GM21526 (cell line): ENCODE results near the gene ARPIN.
"Not testable (repeated sequence)": the region's sequence is repeated elsewhere in the genome, so short reads cannot be mapped to it uniquely, and the experiment has no call there.

Source experiments
- ATAC-seq: cut with Tn5 transposase; IDR thresholded peaks from one replicate; pipeline ENCODE4 v1.9.1; 2021; ENCODE audit warnings: moderate library complexity; ENCODE audit not compliant: unreplicated experiment, low FRiP score

ARPIN gene

DNA sequence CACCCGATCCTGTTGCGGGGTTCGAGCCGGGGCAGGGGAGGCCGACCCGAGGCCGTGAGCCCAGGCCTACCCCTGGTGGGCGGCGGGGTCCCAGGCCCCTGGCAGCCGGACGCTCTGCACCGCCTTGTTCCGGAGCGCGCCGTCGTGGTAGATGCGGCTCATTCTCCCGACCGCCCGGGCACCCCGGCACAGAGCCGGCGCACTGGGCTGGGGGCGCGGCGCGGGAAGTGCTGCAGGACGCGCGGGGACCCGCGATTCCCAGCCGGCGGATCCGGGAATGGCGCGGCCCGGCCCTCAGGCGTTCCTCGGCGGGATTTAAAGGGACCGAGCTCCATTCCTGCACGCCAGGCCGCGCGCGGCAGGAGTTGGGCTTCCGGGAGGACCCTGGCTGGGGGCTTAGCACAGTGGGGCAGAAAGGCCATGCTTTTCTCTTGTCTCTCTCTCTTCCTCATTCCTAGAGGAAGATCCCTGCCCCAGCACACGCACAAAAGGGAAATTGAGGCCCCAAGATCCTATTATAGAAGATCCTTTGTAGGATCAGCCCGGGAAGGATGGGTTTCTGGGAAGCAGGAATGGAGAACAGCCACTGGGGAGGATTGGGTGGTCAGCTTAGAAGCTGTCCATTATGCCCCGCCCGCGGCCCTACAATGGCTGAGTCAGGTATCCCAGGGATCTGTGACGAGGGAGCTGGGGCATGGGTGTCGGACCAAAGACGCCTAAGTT lies at the start of gene ARPIN:
Gene ARPIN (minus strand): TSS at position 279 of the 723 bp plus-strand sequence. CDS start 117 bp downstream, at position 162.
- no peak for ATAC-seq

GRCh38 chr15:89958107-89958805 lies 45.5 kb upstream of the ARPIN start:
- ATAC-seq, result no peak

- not testable (repeated sequence) for ATAC-seq
Observed at GRCh38 chr15:89955449-89955998, 42.8 kb upstream of the ARPIN start.

GRCh38 chr15:89954541-89954940 lies 41.8 kb upstream of the ARPIN start:
- no peak for ATAC-seq

GRCh38 chr15:89948796-89949195 lies 36.0 kb upstream of the ARPIN start:
- ATAC-seq, result no peak

- no peak for ATAC-seq
Observed at GRCh38 chr15:89947385-89947784, 34.6 kb upstream of the ARPIN start.

DNA sequence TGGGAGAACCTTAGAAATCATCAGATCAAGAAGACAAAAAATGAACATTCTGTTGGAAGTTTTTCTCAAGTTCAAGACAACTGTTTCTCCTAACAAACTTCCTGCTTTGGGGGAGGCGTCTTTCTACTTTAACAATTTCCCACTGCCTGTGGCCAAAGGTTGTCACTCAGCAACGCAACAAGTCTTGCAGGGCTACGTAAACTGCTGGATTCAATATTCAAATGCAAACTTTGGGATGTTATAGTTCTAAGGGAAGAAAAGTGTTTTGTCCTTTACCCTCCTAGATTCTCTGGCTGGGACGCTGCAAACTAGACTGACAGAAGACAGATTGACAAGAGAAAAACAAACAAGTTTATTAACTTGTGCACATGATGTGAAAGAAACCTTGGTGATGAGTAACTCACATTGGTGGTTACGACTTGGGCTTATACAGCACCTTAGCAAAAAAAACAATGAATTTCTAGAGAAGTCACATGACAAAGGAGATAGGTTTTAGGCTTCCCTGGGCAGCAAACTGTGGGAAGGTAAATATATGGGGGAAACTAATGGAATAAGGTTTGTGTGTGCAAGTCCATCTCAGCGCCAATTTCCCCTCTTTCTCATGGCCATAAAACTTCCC lies 34.0 kb upstream of the ARPIN start:
- ATAC-seq, result no peak

DNA sequence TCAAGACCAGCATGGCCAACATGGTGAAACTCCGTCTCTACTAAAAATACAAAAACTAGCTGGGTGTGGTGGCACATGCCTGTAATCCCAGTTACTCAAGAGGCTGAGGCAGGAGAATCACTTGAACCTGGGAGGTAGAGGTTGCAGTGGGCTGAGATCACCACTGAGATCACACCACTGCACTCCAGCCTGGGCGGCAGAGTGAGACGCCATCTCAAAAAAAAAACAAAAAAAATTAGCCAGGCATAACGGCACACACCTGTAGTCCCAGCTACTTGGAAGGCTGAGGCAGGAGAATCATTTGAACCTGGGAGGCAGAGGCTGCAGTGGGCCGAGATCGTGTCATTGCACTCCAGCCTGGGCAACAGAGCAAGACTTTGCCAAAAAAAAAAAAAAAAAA lies 31.0 kb upstream of the ARPIN start:
- ATAC-seq, result not testable (repeated sequence)

DNA sequence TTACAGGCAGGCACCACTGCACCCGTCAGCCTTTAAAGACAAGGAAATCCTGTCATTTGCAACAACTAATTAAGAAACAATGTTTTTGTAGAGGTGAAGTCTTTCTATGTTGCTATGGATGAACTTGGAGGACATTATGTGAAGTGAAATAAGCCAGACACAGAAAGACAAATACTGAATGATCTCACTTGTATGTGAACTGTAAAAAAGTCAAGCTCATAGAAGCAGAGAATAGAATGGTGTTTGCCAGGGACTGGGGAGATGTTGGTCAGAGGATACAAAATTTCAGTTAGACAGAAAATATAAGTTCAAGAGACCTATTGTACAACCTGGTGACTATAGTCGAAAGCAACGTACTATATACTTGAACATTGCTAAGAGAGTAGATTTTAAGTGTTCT lies 27.2 kb upstream of the ARPIN start:
- ATAC-seq, result no peak

DNA sequence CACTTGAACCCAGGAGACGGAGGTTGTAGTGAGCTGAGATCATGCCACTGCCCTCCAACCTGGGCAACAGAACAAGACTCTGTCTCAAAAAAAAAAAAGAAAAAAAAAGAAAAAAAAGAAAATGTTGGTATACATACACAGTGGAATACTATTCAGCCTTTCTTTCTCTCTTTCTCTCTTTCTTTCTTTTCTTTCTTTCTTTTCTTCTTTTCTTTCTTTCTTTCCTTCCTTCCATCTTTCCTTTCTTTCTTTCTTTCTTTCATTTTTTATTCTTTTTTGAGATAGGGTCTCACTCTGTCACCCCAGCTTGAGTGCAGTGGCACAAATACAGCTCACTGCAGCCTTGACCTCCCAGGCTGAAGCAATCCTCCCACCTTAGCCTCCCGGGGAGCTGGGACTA lies 26.6 kb upstream of the ARPIN start:
- ATAC-seq, result not testable (repeated sequence)

- ATAC-seq, result no peak
Observed at GRCh38 chr15:89937365-89938350, 24.9 kb upstream of the ARPIN start.

DNA sequence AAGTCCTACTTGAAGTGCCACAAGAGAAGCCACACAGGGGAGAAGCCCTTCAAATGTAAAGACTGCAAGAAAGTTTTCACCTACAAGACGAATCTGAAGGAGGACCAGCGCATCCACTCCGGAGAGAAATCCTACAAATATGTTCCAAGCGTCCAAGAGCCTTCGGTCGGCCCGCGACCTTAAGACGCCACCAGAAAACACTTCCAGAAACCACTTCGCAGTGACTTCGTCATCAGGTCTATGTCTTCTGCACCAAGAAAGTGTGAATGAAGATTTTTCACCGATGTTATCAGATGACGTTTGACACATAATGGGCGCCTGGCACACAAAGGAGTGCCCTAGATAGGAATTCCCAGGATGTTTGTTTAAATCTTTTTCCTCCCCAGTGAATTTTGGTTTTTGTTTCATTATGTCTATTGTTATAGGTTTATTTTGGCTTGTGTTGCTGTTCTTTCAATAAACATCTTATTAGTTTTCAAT lies 24.1 kb upstream of the ARPIN start:
- no peak for ATAC-seq

GRCh38 chr15:89936051-89936785 lies 23.5 kb upstream of the ARPIN start:
- ATAC-seq, result no peak

DNA sequence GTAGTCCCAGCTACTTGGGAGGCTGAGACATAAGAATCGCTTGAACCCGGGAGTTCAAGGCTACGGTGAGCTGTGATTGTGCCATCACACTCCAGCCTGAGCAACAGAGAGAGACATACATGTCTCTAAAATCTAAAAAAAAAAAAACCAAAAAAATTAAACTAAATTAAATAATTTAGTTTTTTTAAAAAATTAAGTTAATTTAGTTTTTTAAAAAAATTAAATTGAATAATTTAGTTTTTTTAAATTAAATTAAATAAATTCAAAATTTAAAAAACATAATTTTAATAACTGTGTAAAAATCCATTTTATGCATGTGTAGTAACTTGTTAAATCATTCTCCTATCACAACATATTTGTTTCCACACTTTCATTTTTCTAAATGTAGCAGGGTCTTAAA lies 20.1 kb upstream of the ARPIN start:
- ATAC-seq, result no peak

DNA sequence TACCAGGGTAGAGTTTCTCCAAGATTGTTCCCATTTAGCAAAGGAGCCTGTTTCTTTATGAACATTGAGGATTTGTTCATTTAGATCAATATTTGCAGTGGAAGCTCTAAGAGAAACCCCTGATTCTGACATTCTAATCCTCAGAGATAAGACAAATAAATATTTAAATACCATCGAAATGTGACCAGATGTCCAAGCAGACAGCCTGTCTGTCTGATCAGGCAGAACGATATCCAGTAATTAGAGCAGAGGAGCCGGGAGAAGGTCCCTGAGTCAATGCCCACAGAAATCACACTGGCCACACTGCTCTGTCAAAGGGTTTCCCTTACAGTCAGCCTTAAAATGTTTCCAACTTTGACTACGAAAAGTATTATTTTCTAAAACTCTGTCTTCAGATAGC lies 15.7 kb upstream of the ARPIN start:
- ATAC-seq, result no peak

GRCh38 chr15:89926158-89926557 lies 13.4 kb upstream of the ARPIN start:
- ATAC-seq, result no peak

DNA sequence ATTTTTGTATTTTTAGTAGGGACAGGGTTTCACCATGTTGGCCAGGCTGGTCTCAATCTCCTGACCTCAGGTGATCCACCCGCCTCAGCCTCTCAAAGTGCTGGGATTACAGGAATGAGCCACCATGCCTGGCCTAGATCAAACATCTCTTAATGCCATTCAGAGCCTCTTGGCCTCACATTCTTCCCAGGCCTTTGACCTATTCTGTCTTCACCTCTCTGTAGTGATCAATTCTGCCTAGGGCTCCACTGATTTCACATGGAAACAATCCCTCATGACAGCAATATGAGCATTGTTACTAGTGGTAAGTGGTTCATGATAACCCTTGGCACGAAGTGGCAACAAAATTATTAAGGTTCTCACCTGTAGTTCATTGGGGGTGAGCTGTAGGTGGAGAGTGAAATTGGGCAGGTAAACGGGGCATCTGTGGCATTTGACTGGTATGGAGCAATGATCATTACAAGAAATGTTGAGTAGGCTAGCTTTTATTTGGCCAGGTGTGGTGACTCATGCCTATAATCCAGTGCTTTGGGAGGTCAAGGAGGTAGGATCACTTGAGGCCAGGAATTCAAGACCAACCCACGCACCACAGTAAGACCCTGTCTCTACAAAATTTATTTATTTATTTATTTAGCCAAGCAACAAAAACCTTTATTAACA lies 4.8 kb upstream of the ARPIN start:
- no peak for ATAC-seq

GRCh38 chr15:89916660-89917059 lies 3.9 kb upstream of the ARPIN start:
- no peak for ATAC-seq

- ATAC-seq, result no peak
Observed at GRCh38 chr15:89912145-89912673, 543 bp downstream of the ARPIN start.
